Activated CD8-positive, alpha-beta T cell treated with anti-CD3 and anti-CD28 coated beads for 36 hours (primary cell): ENCODE data around the gene CA10. TPM values are rescaled to one million over a fixed set of nuclear protein-coding genes. Genes with fewer than 3 reads are reported as not detected.

Source experiments
- ATAC-seq: fragments of 200-7000 bp; cut with Tn5 transposase; one replicate; pipeline ENCODE4 v1.10.0; 2021; ENCODE audit warnings: mild to moderate bottlenecking, moderate library complexity
- CTCF ChIA-PET: fragments of 350-600 bp; sonication (Branson Sonifier 250); formaldehyde crosslinking; loops from one replicate; lab custom pipeline; 2021; ENCODE audit warnings: antibody characterized with exemption; lab: Charles Lee
- POLR2A ChIA-PET: fragments of 350-600 bp; sonication (Branson Sonifier 250); formaldehyde crosslinking; loops from one replicate; lab custom pipeline; 2021; ENCODE audit warnings: antibody characterized with exemption; lab: Charles Lee
- DNase-seq: peaks from one replicate; pipeline ENCODE4 v3.0.0-alpha.2; 2020
- H3K27ac Mint-ChIP-seq: one replicate; pipeline ENCODE4 v1.8.0; 2021; ENCODE audit warnings: mild to moderate bottlenecking, mixed read lengths
- H3K27me3 Mint-ChIP-seq: one replicate; pipeline ENCODE4 v1.8.0; 2021; ENCODE audit warnings: mixed read lengths
- H3K36me3 Mint-ChIP-seq: one replicate; pipeline ENCODE4 v1.8.0; 2021; ENCODE audit warnings: low read depth, mixed read lengths
- H3K4me1 Mint-ChIP-seq: one replicate; pipeline ENCODE4 v1.8.0; 2021; ENCODE audit warnings: low read depth, mixed read lengths
- H3K4me3 Mint-ChIP-seq: one replicate; pipeline ENCODE4 v1.8.0; 2021; ENCODE audit warnings: mild to moderate bottlenecking, moderate library complexity, mixed read lengths
- H3K9me3 Mint-ChIP-seq: one replicate; pipeline ENCODE4 v1.8.0; 2021; ENCODE audit warnings: mixed read lengths
- intact Hi-C: fragments of 100-400 bp; cut with micrococcal nuclease; formaldehyde crosslinking; loops from one replicate; pipeline ENCODE4 v1.10.0; 2022
- total RNA-seq, 2 experiments: library from RNA; stranded (reverse); gene quantifications; one replicate each; pipeline ENCODE4 v1.2.3, GENCODE V29; 2021
- TF ChIP-seq, protein P1 (sequence below): fragments of 200-600 bp; IDR thresholded peaks from one replicate; pipeline ENCODE4 v1.8.0; 2022; ENCODE audit warnings: antibody characterized with exemption, mild to moderate bottlenecking

CA10 gene
- total RNA-seq, 2 experiments from 2014 or later, result not detected

GRCh38 chr17:52147431-52147830 is 11.1 kb downstream of the CA10 start:
- ATAC-seq (peak; percentile 77), DNase-seq (no peak)
- H3K36me3 Mint-ChIP-seq, result no peaks in the 10 kb centered on the region
- TF ChIP-seq, protein P1, sequence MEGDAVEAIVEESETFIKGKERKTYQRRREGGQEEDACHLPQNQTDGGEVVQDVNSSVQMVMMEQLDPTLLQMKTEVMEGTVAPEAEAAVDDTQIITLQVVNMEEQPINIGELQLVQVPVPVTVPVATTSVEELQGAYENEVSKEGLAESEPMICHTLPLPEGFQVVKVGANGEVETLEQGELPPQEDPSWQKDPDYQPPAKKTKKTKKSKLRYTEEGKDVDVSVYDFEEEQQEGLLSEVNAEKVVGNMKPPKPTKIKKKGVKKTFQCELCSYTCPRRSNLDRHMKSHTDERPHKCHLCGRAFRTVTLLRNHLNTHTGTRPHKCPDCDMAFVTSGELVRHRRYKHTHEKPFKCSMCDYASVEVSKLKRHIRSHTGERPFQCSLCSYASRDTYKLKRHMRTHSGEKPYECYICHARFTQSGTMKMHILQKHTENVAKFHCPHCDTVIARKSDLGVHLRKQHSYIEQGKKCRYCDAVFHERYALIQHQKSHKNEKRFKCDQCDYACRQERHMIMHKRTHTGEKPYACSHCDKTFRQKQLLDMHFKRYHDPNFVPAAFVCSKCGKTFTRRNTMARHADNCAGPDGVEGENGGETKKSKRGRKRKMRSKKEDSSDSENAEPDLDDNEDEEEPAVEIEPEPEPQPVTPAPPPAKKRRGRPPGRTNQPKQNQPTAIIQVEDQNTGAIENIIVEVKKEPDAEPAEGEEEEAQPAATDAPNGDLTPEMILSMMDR, result no peak
- POLR2A ChIA-PET, result no interaction called here
- peak overlapping the region; percentile 79 for H3K27ac Mint-ChIP-seq
- H3K4me3 Mint-ChIP-seq, result no peak overlapping the region
- CTCF ChIA-PET, result no interaction called here
- H3K27me3 Mint-ChIP-seq, result peaks cover 4% of the 10 kb centered on the region
- H3K9me3 Mint-ChIP-seq, result peaks cover 1% of the 10 kb centered on the region
- peaks cover 10% of the 10 kb centered on the region for H3K4me1 Mint-ChIP-seq
- intact Hi-C loops, result no loop called here

DNA sequence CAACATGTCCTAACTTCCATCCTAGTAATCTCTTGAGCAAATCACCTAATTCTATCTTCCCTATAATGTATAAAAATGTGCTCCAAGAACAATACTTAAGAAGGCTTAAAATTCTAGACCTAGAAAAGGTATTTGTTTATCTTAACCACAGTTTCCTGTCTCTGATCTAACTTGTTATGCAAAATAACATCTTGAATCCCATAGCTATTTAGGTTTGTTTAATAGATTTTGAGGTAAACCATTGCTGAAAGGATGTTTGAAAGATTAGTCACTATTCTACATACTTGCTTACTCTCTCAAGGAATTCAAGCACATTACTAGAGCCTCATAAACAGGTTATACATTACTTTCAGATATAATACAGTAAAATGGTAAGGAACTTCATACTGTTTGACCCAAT is 13.0 kb downstream of the CA10 start:
- Mint-ChIP-seq H3K4me3 (no peak overlapping the region), H3K27ac (no peak overlapping the region), H3K9me3 (peaks cover 1% of the 10 kb centered on the region), H3K36me3 (no peaks in the 10 kb centered on the region), H3K27me3 (peaks cover 2% of the 10 kb centered on the region), H3K4me1 (peaks cover 10% of the 10 kb centered on the region)
- ChIA-PET CTCF (no interaction called here), POLR2A (no interaction called here)
- ATAC-seq, result no peak
- intact Hi-C loops, result no loop called here
- DNase-seq, result no peak
- TF ChIP-seq, protein P1, result no peak

- Mint-ChIP-seq H3K36me3 (no peaks in the 10 kb centered on the region), H3K9me3 (peaks cover 1% of the 10 kb centered on the region), H3K27me3 (peaks cover 4% of the 10 kb centered on the region), H3K4me1 (peaks cover 10% of the 10 kb centered on the region), H3K27ac (no peak overlapping the region), H3K4me3 (no peak overlapping the region)
- no peak for DNase-seq
- ChIA-PET POLR2A (no interaction called here), CTCF (interaction anchor here (0.7 to 1.9 kb wide), 3 partner anchors 37 to 379 kb away, joined by 3 to 5 read pairs (median 3); no protein-coding TSS in a partner anchor)
- intact Hi-C loops, result no loop called here
- ATAC-seq, result no peak
- TF ChIP-seq, protein P1, result no peak
Measured at GRCh38 chr17:52143542-52143941, 15.0 kb downstream of the CA10 start.

DNA sequence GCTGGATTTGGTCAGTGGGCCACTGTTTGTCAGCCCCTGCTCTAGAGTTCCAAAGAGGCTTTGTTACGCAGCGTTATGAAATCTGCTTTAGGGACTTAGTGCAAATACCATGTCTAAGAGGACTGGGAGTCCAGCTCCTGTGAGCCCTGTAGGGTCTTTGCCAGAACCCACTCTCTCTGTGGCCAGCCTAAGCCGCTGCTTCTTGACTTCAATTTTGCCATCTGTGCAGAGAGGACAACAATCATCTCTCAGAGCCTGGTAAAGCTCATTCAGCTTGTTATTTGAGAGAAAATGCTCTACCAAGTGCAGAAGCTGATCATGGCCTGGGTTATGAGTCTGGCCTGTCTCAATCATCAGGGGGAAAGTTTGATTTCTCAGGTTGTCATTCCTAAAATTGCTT is 17.9 kb downstream of the CA10 start:
- DNase-seq (no peak), ATAC-seq (no peak)
- CTCF ChIA-PET, result no interaction called here
- POLR2A ChIA-PET, result no interaction called here
- Mint-ChIP-seq H3K36me3 (no peaks in the 10 kb centered on the region), H3K4me1 (no peaks in the 10 kb centered on the region), H3K4me3 (no peak overlapping the region), H3K9me3 (no peaks in the 10 kb centered on the region), H3K27ac (no peak overlapping the region), H3K27me3 (peaks cover 4% of the 10 kb centered on the region)
- intact Hi-C loops, result no loop called here
- TF ChIP-seq, protein P1, result no peak

DNA sequence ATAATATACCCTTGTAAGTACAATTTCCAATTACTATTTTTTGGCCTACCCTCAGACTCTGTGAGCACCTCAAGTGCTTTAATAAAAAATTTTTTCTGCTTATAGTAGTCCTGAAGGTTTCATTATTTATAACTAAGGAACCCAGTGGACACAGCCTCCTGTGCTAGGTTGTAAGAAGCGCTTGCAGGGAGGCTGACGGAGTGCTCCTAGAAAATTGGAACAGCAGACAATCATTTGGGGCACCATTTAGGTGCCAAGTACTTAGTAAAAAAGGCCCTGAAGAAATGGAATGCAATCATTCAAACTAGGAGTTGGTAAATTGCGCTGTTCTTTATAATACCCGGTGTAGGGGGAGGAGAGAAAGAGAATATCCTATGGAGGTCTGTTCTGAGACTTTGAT is 19.8 kb downstream of the CA10 start:
- Mint-ChIP-seq H3K4me1 (no peaks in the 10 kb centered on the region), H3K9me3 (no peaks in the 10 kb centered on the region), H3K27ac (no peak overlapping the region), H3K4me3 (no peak overlapping the region), H3K36me3 (no peaks in the 10 kb centered on the region), H3K27me3 (peaks cover 5% of the 10 kb centered on the region)
- ATAC-seq (no peak), DNase-seq (no peak)
- TF ChIP-seq, protein P1, result no peak
- POLR2A ChIA-PET, result no interaction called here
- CTCF ChIA-PET, result no interaction called here
- intact Hi-C loops, result no loop called here
